IMR-90 (cell line): ENCODE results near the gene MARS2.
"Not testable (repeated sequence)": the region's sequence is repeated elsewhere in the genome, so short reads cannot be mapped to it uniquely, and the experiment has no call there.

Experiments
- RAD21 ChIP-seq: IDR thresholded peaks from 2 replicates; pipeline ENCODE4 v1.6.1; 2012; ENCODE audit warnings: low read length, improper control_type of control experiment
- TF ChIP-seq, protein P1 (sequence below): conservative IDR thresholded peaks from 2 replicates; pipeline ENCODE4 v1.5.1; 2012; ENCODE audit warnings: mild to moderate bottlenecking, low read depth, low read length, improper control_type of control experiment

DNA sequence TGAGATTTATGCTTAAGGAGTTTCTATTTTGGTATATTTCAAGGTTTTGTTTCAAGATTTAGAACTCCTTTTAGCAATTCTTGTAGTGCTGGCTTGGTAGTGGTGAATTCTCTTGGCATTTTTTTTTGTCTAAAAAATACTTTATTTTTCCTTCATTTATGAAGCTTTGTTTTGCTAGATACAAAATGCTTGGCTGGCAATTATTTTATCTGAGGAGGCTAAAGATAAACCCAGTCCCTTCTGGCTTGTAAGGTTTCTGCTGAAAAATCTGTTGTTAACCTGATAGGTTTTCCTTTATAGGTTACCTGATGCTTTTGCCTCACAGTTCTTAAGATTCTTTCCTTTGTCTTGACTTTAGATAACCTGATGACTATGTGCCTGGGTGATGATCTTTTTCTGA lies 5.4 kb upstream of the MARS2 start:
- not testable (repeated sequence) for TF ChIP-seq RAD21
- TF ChIP-seq, protein P1, sequence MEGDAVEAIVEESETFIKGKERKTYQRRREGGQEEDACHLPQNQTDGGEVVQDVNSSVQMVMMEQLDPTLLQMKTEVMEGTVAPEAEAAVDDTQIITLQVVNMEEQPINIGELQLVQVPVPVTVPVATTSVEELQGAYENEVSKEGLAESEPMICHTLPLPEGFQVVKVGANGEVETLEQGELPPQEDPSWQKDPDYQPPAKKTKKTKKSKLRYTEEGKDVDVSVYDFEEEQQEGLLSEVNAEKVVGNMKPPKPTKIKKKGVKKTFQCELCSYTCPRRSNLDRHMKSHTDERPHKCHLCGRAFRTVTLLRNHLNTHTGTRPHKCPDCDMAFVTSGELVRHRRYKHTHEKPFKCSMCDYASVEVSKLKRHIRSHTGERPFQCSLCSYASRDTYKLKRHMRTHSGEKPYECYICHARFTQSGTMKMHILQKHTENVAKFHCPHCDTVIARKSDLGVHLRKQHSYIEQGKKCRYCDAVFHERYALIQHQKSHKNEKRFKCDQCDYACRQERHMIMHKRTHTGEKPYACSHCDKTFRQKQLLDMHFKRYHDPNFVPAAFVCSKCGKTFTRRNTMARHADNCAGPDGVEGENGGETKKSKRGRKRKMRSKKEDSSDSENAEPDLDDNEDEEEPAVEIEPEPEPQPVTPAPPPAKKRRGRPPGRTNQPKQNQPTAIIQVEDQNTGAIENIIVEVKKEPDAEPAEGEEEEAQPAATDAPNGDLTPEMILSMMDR: not testable (repeated sequence)
